ENCODE results near the gene MAD2L2. TPM values are rescaled to one million over a fixed set of nuclear protein-coding genes. Genes with fewer than 3 reads are reported as not detected.

MAD2L2 gene
- 283 and 289 TPM in 2 replicates for total RNA-seq (2021)
- long read RNA-seq, transcript MAD2L2-204 (9 exons, 872 nt), result major isoform, 160 of 721 reads
- long read RNA-seq, transcript MAD2L2-205 (9 exons, 864 nt), result minor isoform, 6 of 721 reads
- long read RNA-seq, transcript MAD2L2-207 (9 exons, 1,118 nt), result minor isoform, 149 of 721 reads
- long read RNA-seq, partial matches to known transcripts, result 203 of 721 reads
- long read RNA-seq, other reads (novel, unspliced or antisense), result 199 of 721 reads

DNA sequence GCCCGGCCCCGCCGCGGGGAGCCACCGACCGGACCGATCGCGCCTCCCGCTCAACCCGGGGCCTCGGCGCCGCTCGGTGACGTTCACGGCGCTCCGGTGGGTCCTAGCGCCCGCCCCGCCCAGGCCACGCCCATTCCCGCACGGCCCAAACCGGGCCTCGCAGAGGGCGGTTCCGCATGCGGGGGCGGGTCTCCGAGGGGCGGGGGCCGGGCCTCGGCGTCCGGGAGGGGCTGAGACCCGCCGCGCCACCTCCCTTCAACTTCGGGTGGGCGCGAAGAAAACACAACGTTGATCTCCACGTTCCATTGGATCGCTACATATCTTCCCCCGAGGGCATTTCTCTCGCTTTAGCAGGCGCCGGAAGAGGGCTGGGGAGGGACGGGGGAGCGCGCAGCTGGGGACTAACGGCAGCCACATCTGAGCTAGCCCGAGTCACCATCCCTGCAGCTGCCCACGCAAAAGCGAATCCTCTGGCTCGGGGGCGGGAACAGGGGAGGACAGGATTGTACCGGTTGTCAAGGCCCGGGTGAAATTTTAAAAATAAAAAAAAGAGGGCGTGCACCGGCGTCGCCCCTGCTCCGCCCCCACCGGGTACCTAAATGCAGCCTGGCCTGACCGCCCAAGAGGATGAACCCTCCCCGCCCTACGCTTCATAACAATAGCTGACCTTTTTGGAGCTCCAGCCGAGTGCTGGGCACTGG, at the start of gene MAD2L2:
Gene MAD2L2, minus strand, starts transcription at position 78 of the 701 bp plus-strand sequence. CDS start 547 bp downstream, outside the sequence.
- no CpG with 5 or more reads among the region's 71 CpGs for WGBS (ENCODE audit: extremely low coverage, insufficient read length, low lambda C conversion rate)
- TF ChIP-seq CTCF (conservative IDR thresholded peaks at IDR 0.05), result no peak
- H3K79me1 ChIP-seq (ENCODE audit: insufficient read depth, low read depth, low read length, poor library complexity, severe bottlenecking), result no peaks in the 10 kb centered on the region
- peak; percentile 85 for DNase-seq
- H3K79me2 ChIP-seq (ENCODE audit: insufficient read depth, low read length), result peaks cover 9% of the 10 kb centered on the region; the same call in 1 of the 2 replicates
- no peak within 1 kb of the TSS for H2BK120ac ChIP-seq (ENCODE audit: low read depth, low read length, poor library complexity, severe bottlenecking)
- H2BK5ac ChIP-seq (ENCODE audit: insufficient read length, low read length), result no peak within 1 kb of the TSS
- H4K5ac ChIP-seq (ENCODE audit: insufficient read length, low read depth, low read length), result no peak within 1 kb of the TSS
- H3K23me2 ChIP-seq (ENCODE audit: insufficient read length, low read depth, low read length, poor library complexity, severe bottlenecking), result no peaks in the 10 kb centered on the region
- Mint-ChIP-seq H3K36me3 (ENCODE audit: insufficient read depth in 1 of 3, low read depth in 3 of 3) (peaks cover 18 to 41% (median 40%) of the 10 kb centered on the region in 3 experiments), H3K4me1 (peaks cover 50 to 63% of the 10 kb centered on the region in 2 experiments), H3K27me3 (ENCODE audit: low read depth) (no peaks in the 10 kb centered on the region), H3K27ac (peak within 1 kb of the TSS; percentile 92 to 100 (median 99)), H3K9me3 (no peaks in the 10 kb centered on the region), H3K4me3 (peak within 1 kb of the TSS; percentile 84 to 90)
- no peak within 1 kb of the TSS for H3K23ac ChIP-seq (ENCODE audit: insufficient read length, low read depth, low read length)
- H2AK5ac ChIP-seq (ENCODE audit: insufficient read length, low read length), result no peak within 1 kb of the TSS
- no peaks in the 10 kb centered on the region for H4K20me1 ChIP-seq (ENCODE audit: control insufficient read depth, insufficient read depth, insufficient read length)
- H4K91ac ChIP-seq (ENCODE audit: insufficient read length, low read depth, low read length), result no peak within 1 kb of the TSS
- no peak within 1 kb of the TSS for H3K56ac ChIP-seq (ENCODE audit: insufficient read length, low read depth, low read length)
- H3K9me3 ChIP-seq (ENCODE audit: control insufficient read depth, low read depth, low read length), result no peaks in the 10 kb centered on the region
- peak within 1 kb of the TSS; percentile 18 for H3K18ac ChIP-seq (ENCODE audit: insufficient read length, low read depth, low read length)
- no peak within 1 kb of the TSS for H2BK12ac ChIP-seq (ENCODE audit: insufficient read length, low read depth, low read length)
- H3K27ac ChIP-seq (ENCODE audit: insufficient read length, low read depth, low read length), result peak within 1 kb of the TSS; percentile 99
- H4K8ac ChIP-seq (replicated peaks; ENCODE audit: insufficient read length, low read depth, low read length), result no peak within 1 kb of the TSS
- no peak within 1 kb of the TSS for H3T11ph ChIP-seq (ENCODE audit: low read length)
- H3K9ac ChIP-seq (ENCODE audit: extremely low read depth, insufficient read length, low read length), result peak within 1 kb of the TSS; percentile 69
- H2AFZ ChIP-seq (ENCODE audit: low read length), result no peak within 1 kb of the TSS
- H2BK20ac ChIP-seq (ENCODE audit: low read depth, low read length, poor library complexity, severe bottlenecking), result no peak within 1 kb of the TSS
- peak within 1 kb of the TSS; percentile 65 for H3K4me2 ChIP-seq (ENCODE audit: insufficient read depth, insufficient read length, low read length)
- peaks cover 18% of the 10 kb centered on the region; the same call in 1 of the 2 replicates for H3K4me1 ChIP-seq (ENCODE audit: insufficient read depth, low read length)
- no peak within 1 kb of the TSS for H2BK15ac ChIP-seq (ENCODE audit: low read depth, low read length)
- H3K14ac ChIP-seq (ENCODE audit: insufficient read depth, low read length), result peak within 1 kb of the TSS; percentile 47; the same call in 1 of the 2 replicates
- H3K27me3 ChIP-seq (ENCODE audit: insufficient read depth, low read length), result no peaks in the 10 kb centered on the region
- no peak within 1 kb of the TSS for H3K4ac ChIP-seq (ENCODE audit: low read depth, low read length)

Data from H9 (cell line).